Lower lobe of right lung (tissue), 2 donors: ENCODE measurements around the gene PRDM16. TPM values are rescaled to one million over a fixed set of nuclear protein-coding genes. Genes with fewer than 3 reads are reported as not detected.

Experiments used
- ATAC-seq, 2 donors: fragments of 200-7000 bp; cut with Tn5 transposase; one replicate each; pipeline ENCODE4 v1.9.1; 2020 to 2022; ENCODE audit warnings: mild to moderate bottlenecking in 2 of 2, moderate library complexity in 2 of 2
- DNase-seq: peaks from one replicate; pipeline ENCODE4 v3.0.0-alpha.2; 2020
- H3K27ac ChIP-seq: fragments of 200-600 bp; one replicate; pipeline ENCODE4 v1.8.0; 2022
- H3K27me3 ChIP-seq: fragments of 200-600 bp; one replicate; pipeline ENCODE4 v1.8.0; 2022; ENCODE audit warnings: low read depth
- H3K36me3 ChIP-seq: fragments of 200-600 bp; one replicate; pipeline ENCODE4 v1.8.0; 2022; ENCODE audit warnings: mild to moderate bottlenecking
- H3K4me1 ChIP-seq: fragments of 200-600 bp; one replicate; pipeline ENCODE4 v1.8.0; 2022
- H3K4me3 ChIP-seq: fragments of 200-600 bp; one replicate; pipeline ENCODE4 v1.8.0; 2022; ENCODE audit warnings: mild to moderate bottlenecking
- H3K9me3 ChIP-seq: fragments of 200-600 bp; one replicate; pipeline ENCODE4 v1.8.0; 2022
- CTCF ChIP-seq: fragments of 200-600 bp; IDR thresholded peaks from one replicate; pipeline ENCODE4 v1.8.0; 2022; ENCODE audit warnings: antibody characterized with exemption, mild to moderate bottlenecking
- intact Hi-C: fragments of 100-400 bp; cut with DNase I; formaldehyde crosslinking; loops from one replicate; pipeline ENCODE4 v1.11.0; 2022
- total RNA-seq: library from RNA; stranded (reverse); fragmentation: NEBNext Ultra II Directional; extraction: Animal tissue kit (Norgen Biotek cat#: 25700); gene quantifications from one replicate; pipeline ENCODE4 v1.2.1, GENCODE V29; 2021
- donor health status: DM: no; HTN: yes; CAD: no; lungs with severe emphysema.

The PRDM16 gene
- total RNA-seq, 1 donor from 2014 or later, result 19.2 TPM

GRCh38 chr1:3101124-3101939, 32.3 kb downstream of the PRDM16 start:
- no peak for ATAC-seq

GRCh38 chr1:3102641-3103040, 33.6 kb downstream of the PRDM16 start:
- Histone ChIP-seq H3K36me3 (no peaks in the 10 kb centered on the region), H3K27ac (no peak overlapping the region), H3K4me3 (no peak overlapping the region), H3K9me3 (no peaks in the 10 kb centered on the region), H3K4me1 (no peaks in the 10 kb centered on the region), H3K27me3 (no peaks in the 10 kb centered on the region)
- TF ChIP-seq CTCF, result no peak
- DNase-seq (no peak), ATAC-seq (no peak)
- intact Hi-C loops, result no loop called here

More at GRCh38 chr1:3101124-3101939, 32.3 kb downstream of the PRDM16 start:
- H3K9me3 ChIP-seq, result no peaks in the 10 kb centered on the region
- H3K4me3 ChIP-seq, result no peak overlapping the region
- intact Hi-C loops, result no loop called here
- H3K27me3 ChIP-seq, result no peaks in the 10 kb centered on the region
- H3K4me1 ChIP-seq, result no peaks in the 10 kb centered on the region
- H3K36me3 ChIP-seq, result no peaks in the 10 kb centered on the region
- TF ChIP-seq CTCF, result no peak
- DNase-seq, result no peak
- no peak overlapping the region for H3K27ac ChIP-seq

GRCh38 chr1:3103967-3104677, 35.1 kb downstream of the PRDM16 start:
- Histone ChIP-seq H3K27ac (no peak overlapping the region), H3K4me3 (no peak overlapping the region), H3K36me3 (no peaks in the 10 kb centered on the region), H3K9me3 (no peaks in the 10 kb centered on the region), H3K4me1 (no peaks in the 10 kb centered on the region), H3K27me3 (no peaks in the 10 kb centered on the region)
- no peak for TF ChIP-seq CTCF
- ATAC-seq, result no peak
- intact Hi-C loops, result no loop called here
- no peak for DNase-seq

GRCh38 chr1:3105167-3105863, 36.3 kb downstream of the PRDM16 start:
- ATAC-seq (peak; percentile 40 to 46), DNase-seq (no peak)
- no peaks in the 10 kb centered on the region for H3K27me3 ChIP-seq
- H3K27ac ChIP-seq, result no peak overlapping the region
- intact Hi-C loops, result no loop called here
- no peaks in the 10 kb centered on the region for H3K9me3 ChIP-seq
- no peak for TF ChIP-seq CTCF
- no peaks in the 10 kb centered on the region for H3K4me1 ChIP-seq
- no peak overlapping the region for H3K4me3 ChIP-seq
- no peaks in the 10 kb centered on the region for H3K36me3 ChIP-seq

GRCh38 chr1:3106216-3106615, 37.2 kb downstream of the PRDM16 start:
- Histone ChIP-seq H3K27me3 (peaks cover 4% of the 10 kb centered on the region), H3K9me3 (no peaks in the 10 kb centered on the region), H3K4me3 (no peak overlapping the region), H3K27ac (no peak overlapping the region), H3K4me1 (no peaks in the 10 kb centered on the region), H3K36me3 (no peaks in the 10 kb centered on the region)
- no peak for TF ChIP-seq CTCF
- intact Hi-C loops, result no loop called here
- ATAC-seq, result peak in 1 of 2 donors; percentile 23
- no peak for DNase-seq
